Gastrocnemius medialis (tissue), 4 donors: ENCODE results near the gene WDR43.

ENCODE experiments used
- POLR2A ChIP-seq, 2 donors: fragments of 450-650 bp; IDR thresholded peaks; one replicate each; pipeline ENCODE4 v1.6.1; 2017; ENCODE audit warnings: antibody characterized with exemption in 2 of 2, mild to moderate bottlenecking in 2 of 2, moderate library complexity in 2 of 2
- TF ChIP-seq, protein P1 (sequence below), 5 experiments: fragments of 450-650 bp in 3 of 5; fragments of 200-600 bp in 2 of 5; sonication (generic) in 2 of 5; IDR thresholded peaks in 4 of 5; conservative IDR thresholded peaks in 1 of 5; 1 replicate in 4 of 5; 2 replicates in 1 of 5; pipeline ENCODE4 v1.5.1; 2016 to 2019; ENCODE audit warnings: antibody characterized with exemption in 5 of 5, mild to moderate bottlenecking in 3 of 5, moderate library complexity in 3 of 5

DNA sequence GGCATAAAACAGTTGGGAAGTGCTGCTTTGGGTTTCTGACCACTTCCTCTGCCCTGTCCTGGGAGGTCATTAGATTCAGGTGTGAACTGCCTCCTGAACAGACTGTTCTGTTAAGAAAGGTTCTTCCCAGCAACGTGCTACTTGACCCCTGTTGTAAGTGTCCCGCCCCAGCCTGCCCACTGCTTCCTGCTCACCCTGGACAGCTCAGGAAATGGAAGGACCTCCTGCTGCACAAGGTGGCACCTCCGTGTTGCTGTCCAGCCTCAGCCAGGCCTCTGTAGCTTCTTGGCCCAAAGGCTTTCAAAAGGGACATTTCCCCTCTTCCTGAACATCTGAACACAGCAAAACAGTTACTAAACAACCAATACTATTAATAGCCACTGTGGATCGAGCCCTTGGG is 92.0 kb downstream of the WDR43 start:
- TF ChIP-seq, protein P1, sequence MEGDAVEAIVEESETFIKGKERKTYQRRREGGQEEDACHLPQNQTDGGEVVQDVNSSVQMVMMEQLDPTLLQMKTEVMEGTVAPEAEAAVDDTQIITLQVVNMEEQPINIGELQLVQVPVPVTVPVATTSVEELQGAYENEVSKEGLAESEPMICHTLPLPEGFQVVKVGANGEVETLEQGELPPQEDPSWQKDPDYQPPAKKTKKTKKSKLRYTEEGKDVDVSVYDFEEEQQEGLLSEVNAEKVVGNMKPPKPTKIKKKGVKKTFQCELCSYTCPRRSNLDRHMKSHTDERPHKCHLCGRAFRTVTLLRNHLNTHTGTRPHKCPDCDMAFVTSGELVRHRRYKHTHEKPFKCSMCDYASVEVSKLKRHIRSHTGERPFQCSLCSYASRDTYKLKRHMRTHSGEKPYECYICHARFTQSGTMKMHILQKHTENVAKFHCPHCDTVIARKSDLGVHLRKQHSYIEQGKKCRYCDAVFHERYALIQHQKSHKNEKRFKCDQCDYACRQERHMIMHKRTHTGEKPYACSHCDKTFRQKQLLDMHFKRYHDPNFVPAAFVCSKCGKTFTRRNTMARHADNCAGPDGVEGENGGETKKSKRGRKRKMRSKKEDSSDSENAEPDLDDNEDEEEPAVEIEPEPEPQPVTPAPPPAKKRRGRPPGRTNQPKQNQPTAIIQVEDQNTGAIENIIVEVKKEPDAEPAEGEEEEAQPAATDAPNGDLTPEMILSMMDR (IDR thresholded peaks at IDR 0.05 in 4 of 5, conservative IDR thresholded peaks at IDR 0.05 in 1 of 5): no peak
- no peak for TF ChIP-seq POLR2A (IDR thresholded peaks at IDR 0.05)
